TTC549 (cell line): ENCODE data around the gene VENTX.
"Not testable (repeated sequence)": the region's sequence is repeated elsewhere in the genome, so short reads cannot be mapped to it uniquely, and the experiment has no call there.

Experiments used
- FAIRE-seq: peaks from 2 replicates; lab custom pipeline; 2012; peaks lifted over from hg19 to GRCh38; lab: Jason Lieb, UNC

VENTX gene

DNA sequence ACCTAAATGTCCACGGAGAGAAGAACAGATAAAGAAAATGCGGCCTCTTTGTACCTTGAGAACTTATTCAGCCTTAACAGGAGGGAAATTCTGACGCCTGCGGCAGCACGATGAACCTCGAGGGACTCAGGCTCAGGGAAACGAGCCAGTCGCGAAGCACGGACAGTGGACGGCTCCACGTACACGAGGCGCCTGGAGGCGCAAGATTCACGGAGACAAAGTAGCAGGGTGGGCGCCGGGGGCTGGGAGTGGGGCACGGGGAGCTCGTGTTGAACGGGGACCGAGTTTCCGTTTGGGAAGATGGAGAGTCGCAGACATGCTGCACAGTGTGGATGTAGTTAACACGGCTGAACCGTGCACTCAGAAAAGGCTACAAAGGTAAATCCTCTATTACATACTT, 20.9 kb upstream of the VENTX start:
- FAIRE-seq, result no peak

- no peak for FAIRE-seq
These were observed 19.7 kb upstream of the VENTX start for GRCh38 chr10:133217800-133218589.

- no peak for FAIRE-seq
These were observed 18.8 kb upstream of the VENTX start for GRCh38 chr10:133218891-133219290.

GRCh38 chr10:133219782-133220181, 17.9 kb upstream of the VENTX start:
- no peak for FAIRE-seq

DNA sequence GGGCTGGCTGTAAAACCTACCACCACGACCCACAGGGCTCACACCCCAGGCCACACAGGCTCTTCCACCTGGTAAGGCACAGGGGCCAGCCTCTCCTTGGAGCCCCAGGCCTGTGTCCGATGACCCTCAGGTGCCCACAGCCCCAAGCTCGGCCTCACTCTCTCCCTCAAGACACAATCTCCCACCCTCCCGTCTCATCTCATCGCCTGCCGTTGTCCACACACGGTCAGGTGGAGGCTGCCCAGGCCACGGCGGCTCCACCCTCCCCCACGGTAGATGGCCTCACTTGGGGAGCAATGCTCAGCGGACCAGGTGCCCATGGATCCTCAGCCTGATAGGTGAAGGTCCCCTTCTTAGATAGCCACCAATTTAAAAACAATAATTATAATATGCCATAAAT, 16.3 kb upstream of the VENTX start:
- no peak for FAIRE-seq

DNA sequence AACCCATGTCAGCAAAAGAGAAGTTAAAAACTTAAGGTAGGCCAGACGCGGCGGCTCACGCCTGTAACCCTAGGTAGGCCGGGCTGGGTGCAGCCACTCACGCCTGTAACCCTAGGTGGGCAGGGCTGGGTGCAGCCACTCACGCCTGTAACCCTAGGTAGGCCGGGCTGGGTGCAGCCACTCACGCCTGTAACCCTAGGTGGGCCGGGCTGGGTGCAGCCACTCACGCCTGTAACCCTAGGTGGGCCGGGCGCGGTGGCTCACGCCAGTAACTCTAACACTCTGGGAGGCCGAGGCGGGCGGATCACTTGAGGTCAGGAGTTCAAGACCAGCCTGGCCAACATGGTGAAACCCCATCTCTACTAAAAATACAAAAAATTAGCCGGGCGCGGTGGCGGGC, 15.9 kb upstream of the VENTX start:
- not testable (repeated sequence) for FAIRE-seq

GRCh38 chr10:133224076-133224475, 13.6 kb upstream of the VENTX start:
- FAIRE-seq, result no peak

GRCh38 chr10:133224756-133225372, 12.8 kb upstream of the VENTX start:
- no peak for FAIRE-seq

DNA sequence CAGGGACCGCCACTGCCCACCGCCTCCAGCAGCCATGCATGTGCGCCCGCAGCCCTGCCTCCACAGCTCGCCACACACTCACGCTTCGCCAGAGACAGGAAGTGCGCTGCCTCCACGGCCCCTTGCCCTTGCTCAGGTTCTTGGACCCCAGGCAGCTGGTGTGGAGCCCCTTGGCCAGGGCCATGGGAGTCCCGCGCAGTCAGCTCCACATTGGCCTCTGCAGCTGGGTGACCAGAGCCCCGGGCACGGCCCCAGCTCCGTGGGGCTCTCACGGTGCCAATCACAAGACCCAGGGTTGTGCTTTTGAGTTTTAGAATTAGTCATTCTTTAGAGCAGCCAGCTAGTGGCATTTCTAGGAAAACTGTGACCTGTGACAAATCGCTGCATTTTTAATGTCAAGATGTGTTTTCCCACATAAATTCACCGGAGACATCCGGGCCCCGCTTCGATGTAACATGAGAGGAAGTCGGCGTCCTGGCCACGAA, 11.9 kb upstream of the VENTX start:
- no peak for FAIRE-seq

- no peak for FAIRE-seq
These were observed 11.3 kb upstream of the VENTX start for GRCh38 chr10:133226251-133226808.

- FAIRE-seq, result no peak
These were observed 10.4 kb upstream of the VENTX start for GRCh38 chr10:133227256-133227655.

GRCh38 chr10:133229265-133230043, 8.2 kb upstream of the VENTX start:
- no peak for FAIRE-seq

- FAIRE-seq, result no peak
These were observed 7.7 kb upstream of the VENTX start, which contains the start of gene UTF1 for GRCh38 chr10:133230044-133230361. Gene UTF1 (plus strand): TSS chr10:133230217. CDS start chr10:133230289, 72 bp downstream.

- FAIRE-seq, result no peak
These were observed 7.1 kb upstream of the VENTX start for GRCh38 chr10:133230387-133231195.

GRCh38 chr10:133231244-133231945, 6.3 kb upstream of the VENTX start:
- FAIRE-seq, result no peak

- FAIRE-seq, result no peak
These were observed 5.6 kb upstream of the VENTX start for GRCh38 chr10:133231946-133232574.

DNA sequence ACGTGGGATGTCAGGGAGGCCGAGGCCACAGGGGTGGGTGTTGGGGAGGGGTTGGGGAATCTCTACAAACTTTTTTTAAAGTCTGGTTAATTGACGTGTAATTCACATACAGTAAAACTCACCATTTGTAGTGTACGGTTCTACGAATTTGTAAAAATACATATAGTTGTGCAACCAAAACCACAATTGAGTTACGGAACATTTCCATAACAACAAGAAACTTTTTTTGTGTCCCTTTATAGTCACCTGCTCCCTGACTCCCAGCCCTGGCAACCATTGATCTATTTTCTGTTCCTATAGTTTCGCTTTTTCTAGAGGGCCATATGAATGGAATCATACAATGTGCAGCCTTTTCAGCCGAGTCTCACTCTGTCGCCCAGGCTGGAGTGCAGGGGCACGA, 2.9 kb upstream of the VENTX start:
- not testable (repeated sequence) for FAIRE-seq

DNA sequence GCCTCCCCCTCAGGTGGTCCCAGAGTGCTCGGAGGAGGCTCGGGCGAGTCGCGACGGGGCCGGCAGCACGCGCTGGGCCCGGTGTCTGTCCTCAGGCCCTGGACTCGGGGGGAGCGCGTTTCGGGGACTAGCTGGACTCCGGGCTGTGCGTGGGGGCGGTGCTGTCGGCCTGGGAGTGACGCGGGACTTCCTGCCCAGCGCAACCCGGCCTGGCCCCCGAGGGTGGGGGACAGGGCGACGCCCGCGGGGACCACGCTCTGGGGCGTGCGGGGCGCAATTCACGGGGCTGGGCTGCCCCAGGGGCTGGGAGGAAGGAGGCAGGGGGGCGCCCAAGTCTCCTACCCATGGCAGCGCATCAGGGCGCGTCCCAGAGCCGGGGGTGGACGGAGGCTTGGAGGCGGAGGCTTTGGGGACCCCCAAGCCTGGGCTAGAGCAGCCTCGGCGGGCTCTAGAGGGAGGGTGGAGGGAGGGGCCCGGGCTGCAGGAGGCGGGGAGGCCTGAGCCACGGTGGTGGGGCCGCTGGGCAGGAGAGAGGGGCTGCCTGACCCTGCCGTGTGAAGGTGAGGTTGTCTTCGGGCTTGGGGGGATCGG, 2.3 kb upstream of the VENTX start:
- FAIRE-seq, result no peak

DNA sequence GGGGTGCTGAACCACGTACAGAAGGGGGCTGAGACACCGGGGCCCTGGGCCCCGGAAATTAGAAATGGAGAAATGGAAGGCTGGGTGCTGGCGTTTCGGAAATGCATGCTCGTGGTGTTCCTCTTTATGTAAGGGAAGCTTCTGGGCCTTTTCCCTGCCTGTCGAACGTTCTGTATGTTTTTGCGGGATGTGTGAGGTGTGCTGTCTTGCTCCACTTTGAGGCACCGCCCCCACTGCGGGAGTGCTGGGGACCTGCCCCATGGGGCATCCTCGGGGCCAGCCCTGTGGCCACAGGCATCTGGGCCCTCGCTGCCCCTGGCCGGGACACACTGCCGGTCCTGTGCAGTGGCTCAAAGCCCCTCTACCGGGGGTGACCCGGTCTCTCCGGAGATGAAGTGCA, 1.7 kb upstream of the VENTX start:
- no peak for FAIRE-seq
